Ovary (tissue), 9 donors: ENCODE results near the gene FBXL19. TPM values are rescaled to one million over a fixed set of nuclear protein-coding genes. Genes with fewer than 3 reads are reported as not detected.
A peak's percentile ranks its signal among the peaks of the same experiment; 100 is the strongest.

Source experiments
- DNase-seq, 5 donors: peaks; one replicate each; pipeline ENCODE4 v3.0.0-alpha.2; 2019 to 2020
- H3K27ac ChIP-seq, 2 donors: fragments of 200-600 bp; one replicate each; pipeline versions ENCODE4 v1.5.1 to v1.8.0; 2019 to 2022
- H3K27me3 ChIP-seq: fragments of 200-600 bp; one replicate; pipeline ENCODE4 v1.8.0; 2022
- H3K36me3 ChIP-seq: fragments of 200-600 bp; sonication (generic); one replicate; pipeline ENCODE4 v1.5.1; 2019
- H3K4me1 ChIP-seq: one replicate; pipeline ENCODE4 v1.8.1; 2013; ENCODE audit warnings: mild to moderate bottlenecking, moderate library complexity; ENCODE audit not compliant: insufficient read depth
- H3K4me3 ChIP-seq: fragments of 200-600 bp; sonication (generic); one replicate; pipeline ENCODE4 v1.5.1; 2017
- H3K9me3 ChIP-seq, 2 donors: fragments of 200-600 bp in 1 of 2; sonication (generic) in 1 of 2; one replicate each; pipeline versions ENCODE4 v1.5.1 to v1.8.1; 2013 to 2019; ENCODE audit warnings: mild to moderate bottlenecking in 1 of 2, moderate library complexity in 1 of 2
- CTCF ChIP-seq, 3 donors: fragments of 450-650 bp in 2 of 3; fragments of 200-600 bp in 1 of 3; IDR thresholded peaks; one replicate each; pipeline versions ENCODE4 v1.5.1 to v1.8.0; 2016 to 2022; ENCODE audit warnings: antibody characterized with exemption in 3 of 3, mild to moderate bottlenecking in 1 of 3
- EP300 ChIP-seq: sonication (generic); formaldehyde crosslinking; IDR thresholded peaks from one replicate; pipeline ENCODE4 v1.6.1; 2017; ENCODE audit warnings: antibody characterized with exemption
- POLR2A ChIP-seq: fragments of 450-650 bp; IDR thresholded peaks from one replicate; pipeline ENCODE4 v1.6.1; 2017; ENCODE audit warnings: antibody characterized with exemption, mild to moderate bottlenecking, moderate library complexity
- WGBS, 3 donors: extraction: QIAGEN DNeasy Blood & Tissue Kit in 1 of 3; methylation state at CpG; one replicate each; pipeline versions ENCODE4 v1.1.5 to v1.1.7; 2013 to 2017; 5-methylcytosine and 5-hydroxymethylcytosine counted together
- intact Hi-C, 4 donors: fragments of 100-400 bp; cut with DNase I; formaldehyde crosslinking; loops; one replicate each; pipeline versions ENCODE4 v1.11.0 to v1.15.1; 2022 to 2023
- polyA plus RNA-seq, 2 donors: library from polyadenylated mRNA; stranded (reverse); fragments of 200-250 nt in 1 of 2; fragments of 350-450 nt in 1 of 2; fragmentation: Illumina TruSeq in 1 of 2; extraction: RNeasy Lipid Tissue Mini Kit (QIAGEN cat#74804) in 1 of 2; gene quantifications; one replicate each; pipeline ENCODE4 v1.2.3, GENCODE V29; 2013 to 2014
- total RNA-seq, 7 donors: library from RNA; depleted of rRNA in 2 of 7; stranded (reverse); fragments of >200 nt in 2 of 7; fragmentation: NEBNext Ultra II Directional in 3 of 7; extraction: Animal tissue kit (Norgen Biotek cat#: 25700) in 3 of 7; gene quantifications; one replicate each; pipeline versions ENCODE4 v1.1.0 to v1.2.4, GENCODE V29; 2016 to 2023
- donor health status: DM: no; HTN: no; CAD: no; lungs with moderate emphysema.
- donor health status: DM: no; HTN: no; CAD: no.
- donor health status: Bipolar disorder and iron deficiency.
- donor health status: DM: yes; HTN: yes; CAD: no.
- donor health status: DM: no; HTN: no; CAD: no.
- donor health status: DM: yes; HTN: yes; CAD: no.

The FBXL19 gene
- total and polyA plus RNA-seq, 9 donors: 1.6 to 24.3 (median 14.4) TPM

GRCh38 chr16:30949650-30950515 lies 26.5 kb downstream of the FBXL19 start:
- Histone ChIP-seq H3K4me1 (peaks cover 10% of the 10 kb centered on the region), H3K9me3 (no peaks in the 10 kb centered on the region), H3K4me3 (peak overlapping the region; percentile 88), H3K27ac (peak overlapping the region; percentile 69 to 87), H3K27me3 (no peaks in the 10 kb centered on the region), H3K36me3 (no peaks in the 10 kb centered on the region)
- 5 to 6% (median 5%) methylated on average over 18 to 21 of the region's 21 CpGs for WGBS, 3 donors
- peak; percentile 73 to 85 (median 82) for DNase-seq
- TF ChIP-seq CTCF (IDR thresholded peaks at IDR 0.05) (no peak), EP300 (no peak), POLR2A (peak; percentile 47)
- intact Hi-C loops: loop anchor here in 2 of 4 donors (2.0 to 10.0 kb wide), 2 partner anchors 27 to 165 kb away; partner anchors contain the start of genes FBXL19 (in 1 of the 2) and KAT8 (in 1 of the 2)

DNA sequence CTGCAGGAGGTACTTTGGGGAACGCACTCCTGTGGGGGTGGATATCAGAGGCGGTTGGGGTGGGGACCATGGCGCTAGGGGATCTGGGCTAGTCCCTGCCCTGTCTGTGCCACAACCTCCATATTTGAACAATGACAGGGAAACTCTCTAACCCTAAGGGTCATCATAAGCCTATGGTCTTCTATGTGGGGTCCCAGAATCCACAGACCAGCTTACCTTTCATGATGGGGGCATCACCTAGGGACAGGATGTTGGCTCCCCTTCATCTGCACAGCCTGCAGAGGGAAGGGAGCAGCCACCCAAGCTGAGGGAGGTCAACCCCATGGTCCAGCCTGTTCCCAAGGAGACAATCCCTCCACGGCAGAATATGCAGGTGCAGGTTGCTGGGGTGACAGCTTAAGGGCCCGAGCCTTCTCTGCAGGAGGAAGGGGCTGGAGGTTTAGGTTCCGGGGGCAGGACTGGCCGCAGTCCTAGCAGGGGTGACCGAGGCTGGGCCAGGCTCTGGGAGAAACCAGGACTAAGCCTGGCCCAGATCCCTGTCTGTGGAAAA lies 27.2 kb downstream of the FBXL19 start:
- no peak overlapping the region for H3K4me3 ChIP-seq
- 67 to 75% (median 68%) methylated on average over 8 of the region's 8 CpGs for WGBS, 3 donors
- intact Hi-C loops: loop anchor here in 1 of 4 donors (10.0 kb wide), 1 partner anchor 164 kb away; the partner anchor contains the start of gene KAT8
- H3K4me1 ChIP-seq: peaks cover 10% of the 10 kb centered on the region
- no peaks in the 10 kb centered on the region for H3K27me3 ChIP-seq
- no peaks in the 10 kb centered on the region for H3K9me3 ChIP-seq
- H3K27ac ChIP-seq: peak overlapping the region in 1 of 2 donors; percentile 87
- H3K36me3 ChIP-seq: no peaks in the 10 kb centered on the region
- TF ChIP-seq CTCF (IDR thresholded peaks at IDR 0.05) (no peak), POLR2A (no peak), EP300 (no peak)
- peak in 2 of 5 donors; percentile 28 to 46 for DNase-seq

GRCh38 chr16:30951193-30951592 lies 27.8 kb downstream of the FBXL19 start:
- H3K4me1 ChIP-seq: peaks cover 10% of the 10 kb centered on the region
- no peak for TF ChIP-seq EP300
- WGBS, 3 donors: 18 to 53% (median 35%) methylated on average over 1 of the region's 1 CpG
- intact Hi-C loops: loop anchor here in 1 of 4 donors (10.0 kb wide), 1 partner anchor 164 kb away; the partner anchor contains the start of gene KAT8
- peak overlapping the region in 1 of 2 donors; percentile 87 for H3K27ac ChIP-seq
- no peak overlapping the region for H3K4me3 ChIP-seq
- no peak for DNase-seq
- H3K27me3 ChIP-seq: no peaks in the 10 kb centered on the region
- H3K9me3 ChIP-seq: no peaks in the 10 kb centered on the region
- no peaks in the 10 kb centered on the region for H3K36me3 ChIP-seq

DNA sequence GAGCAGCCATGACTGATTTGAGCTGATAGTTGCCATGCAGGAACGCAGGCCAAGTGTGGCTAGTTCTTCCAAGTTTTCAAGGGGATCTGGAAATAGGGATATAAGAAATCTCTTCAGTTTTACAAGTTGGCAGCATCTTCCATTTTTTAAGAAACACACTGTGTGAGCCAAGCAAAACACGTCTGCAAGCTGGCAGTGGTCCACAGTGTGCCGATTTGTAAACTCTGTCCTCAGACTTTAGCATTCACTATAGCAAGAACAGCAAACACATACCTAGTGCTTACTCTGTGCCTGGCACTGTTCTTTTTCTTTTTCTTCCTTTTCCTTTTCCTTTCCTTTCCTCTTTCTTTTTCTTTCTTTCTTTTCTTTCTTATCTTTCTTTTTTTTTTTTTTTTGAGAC lies 28.4 kb downstream of the FBXL19 start:
- H3K4me3 ChIP-seq: no peak overlapping the region

More for the DNA sequence above, 28.4 kb downstream of the FBXL19 start:
- WGBS, 3 donors: 5 to 11% (median 6%) methylated on average over 3 of the region's 3 CpGs
- Histone ChIP-seq H3K36me3 (no peaks in the 10 kb centered on the region), H3K27ac (peak overlapping the region in 1 of 2 donors; percentile 26), H3K27me3 (no peaks in the 10 kb centered on the region), H3K4me1 (peaks cover 12% of the 10 kb centered on the region), H3K9me3 (no peaks in the 10 kb centered on the region)
- intact Hi-C loops: loop anchor here in 1 of 4 donors (10.0 kb wide), 1 partner anchor 163 kb away; the partner anchor contains the start of gene KAT8
- no peak for TF ChIP-seq EP300
- TF ChIP-seq CTCF (IDR thresholded peaks at IDR 0.05): no peak
- no peak for TF ChIP-seq POLR2A
- DNase-seq: peak; percentile 84 to 92 (median 91)
